Measurements from ENCODE around the gene OR11H6.
"Not testable (repeated sequence)": the region's sequence is repeated elsewhere in the genome, so short reads cannot be mapped to it uniquely, and the experiment has no call there.

Gene OR11H6, protein sequence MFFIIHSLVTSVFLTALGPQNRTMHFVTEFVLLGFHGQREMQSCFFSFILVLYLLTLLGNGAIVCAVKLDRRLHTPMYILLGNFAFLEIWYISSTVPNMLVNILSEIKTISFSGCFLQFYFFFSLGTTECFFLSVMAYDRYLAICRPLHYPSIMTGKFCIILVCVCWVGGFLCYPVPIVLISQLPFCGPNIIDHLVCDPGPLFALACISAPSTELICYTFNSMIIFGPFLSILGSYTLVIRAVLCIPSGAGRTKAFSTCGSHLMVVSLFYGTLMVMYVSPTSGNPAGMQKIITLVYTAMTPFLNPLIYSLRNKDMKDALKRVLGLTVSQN
- long read RNA-seq = 0 reads

DNA sequence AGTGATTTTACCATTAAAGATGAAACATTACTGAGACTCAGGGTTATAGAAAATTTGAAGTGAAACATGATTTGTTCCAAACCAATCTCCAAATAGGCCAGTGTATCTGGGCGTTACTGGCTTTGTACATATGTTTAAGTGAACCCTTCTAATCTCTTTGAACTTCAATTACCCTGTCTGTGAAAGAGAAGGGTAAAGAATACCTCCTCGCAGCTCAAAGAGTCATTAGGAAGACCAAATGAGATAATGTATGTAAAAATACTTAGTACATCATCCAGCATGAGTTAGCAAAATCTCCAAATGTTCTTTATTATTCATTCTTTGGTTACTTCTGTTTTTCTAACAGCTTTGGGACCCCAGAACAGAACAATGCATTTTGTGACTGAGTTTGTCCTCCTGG is at the start of gene OR11H6:
OR11H6 (plus strand) TSS at position 301 of the 400 bp plus-strand sequence; CDS start at position 301, 0 bp downstream.
- DNase-seq (ENCODE audit: low read depth in 1 of 2, low spot score in 1 of 2) = no peak
- TF ChIP-seq CTCF (IDR thresholded peaks at IDR 0.05; ENCODE audit: insufficient read depth, low read length) (no peak), REST (IDR thresholded peaks at IDR 0.05; ENCODE audit: insufficient replicate concordance, low read depth) (no peak), SPI1 (IDR thresholded peaks at IDR 0.05; ENCODE audit: borderline replicate concordance, low read depth) (no peak), GABPA (IDR thresholded peaks at IDR 0.05; ENCODE audit: low read depth) (no peak), POLR2AphosphoS5 (IDR thresholded peaks at IDR 0.05; ENCODE audit: low read depth) (no peak)
- no peak within 1 kb of the TSS for H3K27ac ChIP-seq (replicated peaks)
- no peak within 1 kb of the TSS for H3K4me3 ChIP-seq (replicated peaks; ENCODE audit: insufficient read depth, low read length)
- no peaks in the 10 kb centered on the region for H3K27me3 ChIP-seq (ENCODE audit: insufficient read depth, poor library complexity, severe bottlenecking)

- H3K4me3 ChIP-seq (replicated peaks; ENCODE audit: insufficient read depth, low read length); H3K27me3 ChIP-seq (ENCODE audit: insufficient read depth, poor library complexity, severe bottlenecking); H3K27ac ChIP-seq (replicated peaks); DNase-seq (ENCODE audit: low read depth in 1 of 2, low spot score in 1 of 2): not testable (repeated sequence)
Measured at GRCh38 chr14:20174205-20174604, 49.3 kb upstream of the OR11H6 start.

- Histone ChIP-seq H3K27ac (replicated peaks) (no peak overlapping the region), H3K27me3 (ENCODE audit: insufficient read depth, poor library complexity, severe bottlenecking) (no peaks in the 10 kb centered on the region), H3K4me3 (replicated peaks; ENCODE audit: insufficient read depth, low read length) (no peak overlapping the region)
- DNase-seq (ENCODE audit: low read depth in 1 of 2, low spot score in 1 of 2) = no peak
- TF ChIP-seq REST (IDR thresholded peaks at IDR 0.05; ENCODE audit: insufficient replicate concordance, low read depth) (no peak), GABPA (IDR thresholded peaks at IDR 0.05; ENCODE audit: low read depth) (no peak), POLR2AphosphoS5 (IDR thresholded peaks at IDR 0.05; ENCODE audit: low read depth) (no peak), CTCF (IDR thresholded peaks at IDR 0.05; ENCODE audit: insufficient read depth, low read length) (no peak), SPI1 (IDR thresholded peaks at IDR 0.05; ENCODE audit: borderline replicate concordance, low read depth) (no peak)
Measured at GRCh38 chr14:20176330-20176729, 47.2 kb upstream of the OR11H6 start.

DNA sequence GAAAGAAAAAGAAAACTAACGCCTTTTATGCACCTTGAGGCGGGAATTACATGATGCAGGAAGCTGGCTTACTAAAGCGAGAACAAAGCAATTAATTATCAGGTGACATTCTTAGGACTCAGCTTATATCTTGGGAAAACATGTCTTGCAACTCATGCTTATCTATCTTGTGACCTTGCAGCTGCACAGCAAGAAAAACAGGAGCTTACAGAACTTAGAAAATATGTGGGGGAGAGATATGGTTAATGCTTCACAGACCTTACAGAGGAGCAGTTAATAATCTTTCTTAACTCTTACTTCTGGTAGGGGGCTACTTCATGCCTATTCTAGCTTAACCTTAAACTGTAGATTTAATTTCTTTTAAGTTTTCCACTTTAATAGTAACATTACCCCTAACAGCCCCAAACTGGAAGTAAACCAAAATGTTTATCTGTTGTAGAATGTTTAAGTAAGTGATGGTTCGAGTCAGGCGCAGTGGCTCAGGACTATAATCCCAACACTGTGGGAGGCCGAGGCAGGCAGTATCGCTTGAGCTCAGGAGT is 46.0 kb upstream of the OR11H6 start:
- TF ChIP-seq CTCF (IDR thresholded peaks at IDR 0.05; ENCODE audit: insufficient read depth, low read length) (no peak), SPI1 (IDR thresholded peaks at IDR 0.05; ENCODE audit: borderline replicate concordance, low read depth) (no peak), POLR2AphosphoS5 (IDR thresholded peaks at IDR 0.05; ENCODE audit: low read depth) (no peak), GABPA (IDR thresholded peaks at IDR 0.05; ENCODE audit: low read depth) (no peak), REST (IDR thresholded peaks at IDR 0.05; ENCODE audit: insufficient replicate concordance, low read depth) (no peak)
- no peak overlapping the region for H3K27ac ChIP-seq (replicated peaks)
- H3K4me3 ChIP-seq (replicated peaks; ENCODE audit: insufficient read depth, low read length) = no peak overlapping the region
- H3K27me3 ChIP-seq (ENCODE audit: insufficient read depth, poor library complexity, severe bottlenecking) = no peaks in the 10 kb centered on the region
- DNase-seq (ENCODE audit: low read depth in 1 of 2, low spot score in 1 of 2) = no peak
